GM21619 (cell line): ENCODE data around the gene ANKLE2.
"Not testable (repeated sequence)": the region's sequence is repeated elsewhere in the genome, so short reads cannot be mapped to it uniquely, and the experiment has no call there.

Source experiments
- ATAC-seq: cut with Tn5 transposase; IDR thresholded peaks from one replicate; pipeline ENCODE4 v1.9.1; 2021; ENCODE audit not compliant: unreplicated experiment

ANKLE2 gene

GRCh38 chr12:132720606-132721345 lies 40.9 kb downstream of the ANKLE2 start:
- ATAC-seq: no peak

DNA sequence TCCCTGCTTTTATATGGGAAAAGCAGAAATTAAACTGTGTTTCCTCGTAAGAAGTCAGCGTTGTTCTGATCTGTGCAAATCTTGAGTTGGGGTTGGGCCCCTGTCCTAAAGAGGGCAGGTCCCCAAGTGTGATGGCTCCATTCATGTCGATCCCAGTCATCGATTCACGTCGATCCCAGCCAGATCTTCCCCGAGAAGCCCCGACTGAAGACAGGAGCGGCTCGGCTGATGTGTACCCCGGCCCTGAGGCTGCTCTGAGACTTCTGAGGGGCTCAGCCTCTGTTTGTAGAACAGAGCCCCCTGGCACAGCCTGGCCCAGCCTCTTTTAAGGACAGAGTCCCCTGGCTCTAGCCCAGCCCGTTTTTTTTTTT lies 41.7 kb downstream of the ANKLE2 start:
- no peak for ATAC-seq

DNA sequence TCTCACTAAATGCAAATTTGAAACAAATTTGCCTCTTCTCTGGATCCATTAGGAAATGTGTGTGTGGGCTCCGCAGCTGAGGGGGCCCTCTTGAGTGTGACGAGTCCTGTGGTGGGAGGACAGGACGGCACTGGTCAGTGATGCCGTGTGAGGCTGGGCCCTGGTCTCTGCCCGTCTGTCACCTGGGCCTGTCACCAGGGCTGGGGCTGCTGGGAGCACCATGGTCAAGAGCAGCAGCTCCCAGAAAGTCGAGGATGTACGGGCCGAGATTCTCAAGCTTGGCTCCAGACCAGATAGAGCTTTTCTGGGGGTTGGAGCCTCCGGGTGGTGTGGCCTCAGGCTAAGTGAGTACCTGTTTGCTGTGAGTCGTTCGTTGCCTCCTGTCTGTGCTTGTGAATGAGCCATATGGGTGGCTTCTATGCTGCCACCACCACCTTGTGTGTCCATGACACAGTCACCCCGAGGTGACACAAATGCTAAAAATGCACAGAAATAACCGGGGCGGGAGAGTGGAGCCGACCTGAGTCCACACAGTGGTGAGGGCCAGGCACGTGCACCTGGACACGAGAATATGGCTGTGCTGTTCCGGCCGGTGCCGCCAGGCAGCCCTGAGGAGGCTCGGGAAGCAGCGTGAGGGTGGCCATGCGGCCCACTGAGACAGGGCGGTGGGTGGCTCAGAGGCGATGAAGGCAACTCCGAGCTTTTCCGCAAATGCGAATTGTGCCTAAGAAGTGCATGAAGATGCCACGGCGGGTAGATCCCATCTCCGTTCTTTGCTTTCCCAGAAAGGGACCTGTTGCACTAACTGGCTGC lies 42.3 kb downstream of the ANKLE2 start:
- ATAC-seq: no peak

DNA sequence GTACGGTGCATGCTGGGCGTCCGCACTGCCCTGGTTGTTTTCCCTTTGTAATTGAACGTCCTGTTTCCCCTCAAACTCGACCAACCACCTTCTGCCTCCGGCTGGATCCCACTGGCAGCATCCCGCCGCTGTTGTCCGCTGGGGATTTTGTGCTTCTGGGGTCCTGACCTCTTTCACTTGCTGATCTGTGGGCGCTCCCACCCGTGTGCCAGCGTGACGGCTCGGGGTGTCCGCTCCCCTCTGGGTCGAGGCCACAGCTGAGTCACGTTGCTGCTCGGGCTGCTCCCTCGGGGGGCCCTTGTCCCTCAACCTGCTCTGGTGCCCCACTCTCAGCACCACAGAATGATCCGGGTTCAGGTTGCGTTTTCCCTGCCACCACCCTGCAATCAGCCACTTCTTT lies 43.0 kb downstream of the ANKLE2 start:
- ATAC-seq: no peak

- no peak for ATAC-seq
Observed at GRCh38 chr12:132717531-132718387, 43.9 kb downstream of the ANKLE2 start.

GRCh38 chr12:132717011-132717410 lies 44.6 kb downstream of the ANKLE2 start:
- ATAC-seq: no peak

GRCh38 chr12:132716356-132716755 lies 45.3 kb downstream of the ANKLE2 start:
- ATAC-seq: no peak

DNA sequence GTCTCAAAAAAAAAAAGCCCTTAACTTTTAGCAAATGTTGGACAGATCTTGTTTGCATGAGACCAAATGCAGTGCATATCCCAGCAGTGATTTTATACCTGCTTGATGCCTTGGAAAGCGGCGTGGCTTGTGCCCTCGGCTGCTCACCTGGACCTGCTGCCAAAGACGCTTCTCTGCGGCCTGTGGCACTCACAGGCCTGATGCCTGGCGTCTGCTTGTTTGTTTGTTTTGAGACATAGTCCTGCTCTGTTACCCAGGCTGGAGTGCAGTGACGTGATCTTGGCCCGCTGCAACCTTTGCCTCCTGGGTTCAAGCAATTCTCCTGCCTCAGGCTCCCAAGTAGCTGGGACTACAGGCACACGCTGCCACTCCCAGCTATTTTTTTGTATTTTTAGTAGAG lies 45.8 kb downstream of the ANKLE2 start:
- no peak for ATAC-seq

- ATAC-seq: no peak
Observed at GRCh38 chr12:132713123-132713522, 48.5 kb downstream of the ANKLE2 start.

DNA sequence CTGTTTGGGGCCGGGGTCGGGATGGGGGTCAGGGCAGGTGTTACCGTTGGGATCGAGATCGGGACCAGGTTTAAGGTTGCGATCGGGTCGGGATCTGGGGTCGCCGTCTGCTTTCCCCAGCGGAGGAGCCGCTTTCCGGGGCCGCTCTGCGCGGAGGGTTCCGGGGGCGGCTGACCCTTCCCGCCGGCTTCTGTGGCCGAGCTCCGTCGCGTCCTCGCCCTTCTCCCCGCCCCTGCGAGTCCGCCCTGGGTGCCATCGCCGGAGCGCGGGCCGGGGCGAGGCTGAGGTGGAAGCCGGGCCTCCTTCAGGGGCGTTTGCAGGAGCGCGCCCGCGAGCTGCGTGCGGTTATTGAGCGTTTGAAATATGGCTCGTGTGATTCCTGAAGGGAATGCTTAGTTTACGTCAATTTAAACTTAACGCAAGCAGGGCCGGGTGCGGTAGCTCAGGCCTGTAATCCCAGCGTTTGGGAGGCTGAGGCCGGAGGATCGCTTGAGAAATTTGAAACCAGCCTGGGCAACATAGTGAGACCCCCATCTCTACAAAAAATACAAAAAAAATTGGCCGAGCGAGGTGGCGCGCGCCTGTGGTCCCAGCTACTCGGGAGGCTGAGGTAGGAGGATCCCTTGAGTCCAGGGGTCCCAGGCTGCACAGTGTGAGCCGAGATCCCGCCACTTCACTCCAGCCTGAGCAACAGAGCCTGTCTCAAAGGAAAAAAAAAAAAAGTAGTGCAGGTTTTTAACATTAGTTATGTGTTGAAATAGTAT lies 50.4 kb downstream of the ANKLE2 start:
- peak; percentile 13 for ATAC-seq

- peak; percentile 82 for ATAC-seq
Observed at GRCh38 chr12:132710405-132711079, 51.1 kb downstream of the ANKLE2 start, which contains the start of gene PGAM5. Gene PGAM5, plus strand, starts transcription at chr12:132710842. Its CDS starts 35 bp downstream, at chr12:132710877.

DNA sequence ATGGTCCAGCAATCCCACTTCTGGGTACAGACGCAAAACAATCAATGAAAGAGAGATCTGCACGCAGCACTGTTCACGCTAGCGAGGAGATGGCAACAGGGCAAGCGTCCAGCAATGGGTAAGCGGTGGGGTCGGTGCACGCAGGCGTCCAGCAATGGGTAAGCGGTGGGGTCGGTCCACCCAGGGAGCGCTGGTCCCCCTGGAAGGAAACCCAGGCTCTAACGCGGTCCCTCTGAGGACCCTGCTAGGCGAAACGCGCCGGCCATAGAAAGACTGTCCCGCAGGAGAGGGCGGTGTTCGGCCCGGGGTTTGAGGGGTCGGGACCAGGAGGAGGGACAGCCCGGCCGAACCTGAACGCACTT lies 51.6 kb downstream of the ANKLE2 start:
- ATAC-seq: peak; percentile 33

DNA sequence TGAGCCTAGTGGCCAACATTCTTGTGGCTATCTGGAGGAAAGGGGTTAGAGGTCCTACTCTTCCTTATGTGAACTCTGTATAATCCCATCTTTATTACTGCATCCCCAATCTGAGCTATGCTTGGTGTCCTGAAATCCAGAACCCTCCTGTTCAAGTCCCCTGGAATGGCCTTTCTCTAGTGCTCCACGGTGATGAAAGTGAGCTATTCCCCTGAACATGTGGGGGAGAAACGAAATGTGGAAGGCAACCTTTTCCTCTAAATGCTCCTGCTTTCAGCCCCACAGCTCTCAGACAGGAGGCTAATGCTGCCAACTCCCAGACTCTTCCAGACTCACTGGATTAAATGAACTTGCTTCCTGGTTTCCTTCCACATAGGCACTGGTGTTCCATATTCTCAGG lies 53.5 kb downstream of the ANKLE2 start:
- no peak for ATAC-seq

DNA sequence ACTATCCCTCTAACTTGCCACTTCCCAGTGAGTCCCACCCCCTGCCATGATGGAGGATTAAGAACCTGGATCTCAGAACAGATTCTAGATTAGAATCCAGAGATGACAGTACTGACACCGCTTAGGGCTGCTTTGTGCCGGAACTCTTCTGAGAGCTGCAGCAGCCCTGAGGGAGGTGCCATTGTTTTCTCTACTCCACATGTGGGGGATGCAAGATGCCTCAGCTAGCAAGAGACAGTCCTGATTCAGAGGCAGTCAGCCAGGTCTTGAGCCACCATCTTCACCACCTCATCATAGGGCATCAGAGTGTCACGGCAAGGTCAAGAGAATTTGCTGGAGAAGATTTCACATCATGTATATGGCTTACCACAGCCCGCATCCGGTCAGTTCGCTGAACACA lies 54.4 kb downstream of the ANKLE2 start:
- ATAC-seq: no peak

- no peak for ATAC-seq
Observed at GRCh38 chr12:132703641-132704040, 58.0 kb downstream of the ANKLE2 start.

GRCh38 chr12:132702640-132703039 lies 59.0 kb downstream of the ANKLE2 start:
- no peak for ATAC-seq

DNA sequence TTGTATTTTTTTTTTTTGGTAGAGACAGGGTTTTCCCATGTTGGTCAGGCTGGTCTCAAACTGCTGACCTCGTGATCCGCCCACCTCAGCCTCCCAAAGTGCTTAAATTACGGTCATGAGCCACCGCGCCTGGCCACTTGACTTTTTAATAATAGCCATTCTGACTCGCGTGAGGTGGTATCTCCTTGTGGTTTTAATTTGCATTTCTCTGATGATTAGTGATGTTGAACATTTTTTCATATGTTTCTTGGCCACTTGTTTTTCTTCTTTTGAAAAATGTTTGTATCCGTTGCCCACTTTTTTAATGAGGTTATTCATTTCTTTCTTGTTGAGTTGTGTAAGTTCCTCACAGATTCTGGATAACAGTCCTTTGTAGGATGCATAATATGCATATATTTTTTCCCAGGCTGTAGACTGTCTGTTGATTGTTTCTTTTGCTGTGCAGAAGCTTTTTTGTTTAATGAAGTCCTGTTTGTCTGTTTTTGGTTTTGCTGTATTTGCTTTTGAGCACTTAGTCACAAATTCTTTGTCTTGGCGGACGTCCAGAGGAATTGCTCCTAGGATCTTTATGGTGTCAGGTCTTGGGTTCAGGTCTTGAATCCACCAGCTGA lies 61.3 kb downstream of the ANKLE2 start:
- ATAC-seq: no peak

DNA sequence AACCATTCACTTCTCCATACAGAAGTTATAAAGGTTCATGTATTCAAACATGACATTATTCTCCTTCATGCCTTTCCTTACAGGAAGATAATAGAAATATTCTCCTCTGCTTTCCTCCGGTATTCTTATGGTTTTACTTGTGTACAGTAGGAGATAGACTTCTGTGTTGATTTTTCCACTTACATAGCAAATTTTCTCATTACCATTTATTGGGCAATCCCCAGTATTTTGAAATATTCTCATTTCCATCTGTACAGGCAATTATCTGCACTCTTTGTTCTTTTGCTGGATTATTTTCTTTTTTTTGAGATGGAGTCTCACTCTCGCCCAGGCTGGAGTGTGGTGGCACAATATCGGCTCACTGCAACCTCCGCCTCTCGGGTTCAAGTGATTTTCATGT lies 63.3 kb downstream of the ANKLE2 start:
- no peak for ATAC-seq

DNA sequence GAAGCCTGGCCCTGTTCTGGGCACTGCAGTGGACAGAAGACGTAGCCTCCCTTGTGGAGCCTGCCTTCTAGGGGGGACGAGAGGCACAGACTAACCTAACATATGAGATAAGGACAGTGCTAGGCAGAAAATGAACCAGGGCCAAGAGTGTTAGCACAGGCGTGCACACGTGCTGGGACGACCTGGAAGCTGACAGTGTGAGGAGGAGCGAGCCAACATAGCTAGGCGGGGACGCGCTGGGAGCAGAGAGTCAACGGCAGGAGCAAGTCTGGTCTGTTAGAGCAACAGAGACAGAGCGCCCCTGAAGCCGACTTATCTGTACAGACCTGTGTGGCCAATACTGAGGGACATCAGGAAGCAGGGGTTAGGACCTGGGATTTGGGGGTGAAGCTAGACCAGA lies 66.2 kb downstream of the ANKLE2 start:
- no peak for ATAC-seq

DNA sequence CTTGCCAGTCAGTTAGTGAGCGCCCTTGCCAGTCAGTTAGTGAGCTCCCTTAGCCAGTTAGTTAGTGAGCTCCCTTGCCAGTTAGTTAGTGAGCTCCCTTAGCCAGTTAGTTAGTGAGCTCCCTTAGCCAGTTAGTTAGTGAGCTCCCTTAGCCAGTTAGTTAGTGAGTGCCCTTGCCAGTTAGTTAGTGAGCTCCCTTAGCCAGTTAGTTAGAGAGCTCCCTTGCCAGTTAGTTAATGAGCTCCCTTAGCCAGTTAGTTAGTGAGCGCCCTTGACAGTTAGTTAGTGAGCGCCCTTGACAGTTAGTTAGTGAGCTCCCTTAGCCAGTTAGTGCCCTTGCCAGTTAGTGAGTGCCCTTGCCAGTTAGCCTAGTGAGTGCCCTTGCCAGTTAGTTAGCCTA lies 66.7 kb downstream of the ANKLE2 start:
- ATAC-seq: not testable (repeated sequence)
